Activated CD4-positive, alpha-beta T cell treated with anti-CD3 and anti-CD28 coated beads for 24 hours (primary cell): Measurements from ENCODE around the gene MXD4.
A peak's percentile ranks its signal among the peaks of the same experiment; 100 is the strongest.

Source experiments
- DNase-seq, 2 donors: peaks; one replicate each; pipeline ENCODE4 v3.0.0-alpha.2; 2020; ENCODE audit warnings: low read depth in 2 of 2

Gene MXD4

DNA sequence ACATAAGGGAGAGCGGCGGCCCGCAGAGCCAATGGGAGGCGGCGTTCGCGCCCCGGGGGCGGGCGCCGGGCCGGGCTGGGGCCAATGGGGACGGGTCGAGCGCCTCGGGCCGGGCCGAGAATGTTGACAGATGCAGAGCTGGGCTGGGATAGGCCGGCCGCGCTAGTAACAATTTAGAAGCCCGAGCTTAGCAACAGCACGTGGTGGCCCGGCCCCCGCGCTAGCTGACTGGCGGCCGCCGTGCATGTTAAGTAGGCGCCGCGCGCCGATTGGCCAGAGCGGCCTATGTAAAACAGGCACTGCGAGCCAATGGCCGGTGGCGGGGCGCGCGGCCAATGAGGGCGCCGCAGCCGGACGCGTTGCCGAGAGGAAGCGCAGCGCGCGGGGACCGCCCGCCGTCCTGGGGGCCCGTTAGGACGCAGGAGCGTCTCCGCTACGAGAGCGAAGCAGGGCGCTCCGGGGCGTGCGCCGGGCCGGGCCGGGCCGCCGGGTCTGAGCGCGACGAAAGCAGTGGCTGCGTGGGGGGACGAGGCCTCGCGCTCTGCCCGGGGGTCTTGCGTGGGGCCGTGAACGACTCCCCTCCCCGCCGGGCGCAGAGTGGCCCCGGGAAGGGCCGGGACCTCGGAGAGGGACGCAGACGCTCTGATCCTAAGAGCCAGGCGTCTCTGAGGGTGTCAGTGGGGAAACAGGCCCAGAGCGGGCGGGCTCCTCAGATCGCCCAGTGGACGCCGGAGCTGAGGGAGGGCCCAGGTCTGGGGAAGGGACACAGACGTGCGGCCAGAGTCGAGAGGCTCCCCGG lies 435 bp upstream of the MXD4 start:
- DNase-seq = peak; percentile 92 to 94

DNA sequence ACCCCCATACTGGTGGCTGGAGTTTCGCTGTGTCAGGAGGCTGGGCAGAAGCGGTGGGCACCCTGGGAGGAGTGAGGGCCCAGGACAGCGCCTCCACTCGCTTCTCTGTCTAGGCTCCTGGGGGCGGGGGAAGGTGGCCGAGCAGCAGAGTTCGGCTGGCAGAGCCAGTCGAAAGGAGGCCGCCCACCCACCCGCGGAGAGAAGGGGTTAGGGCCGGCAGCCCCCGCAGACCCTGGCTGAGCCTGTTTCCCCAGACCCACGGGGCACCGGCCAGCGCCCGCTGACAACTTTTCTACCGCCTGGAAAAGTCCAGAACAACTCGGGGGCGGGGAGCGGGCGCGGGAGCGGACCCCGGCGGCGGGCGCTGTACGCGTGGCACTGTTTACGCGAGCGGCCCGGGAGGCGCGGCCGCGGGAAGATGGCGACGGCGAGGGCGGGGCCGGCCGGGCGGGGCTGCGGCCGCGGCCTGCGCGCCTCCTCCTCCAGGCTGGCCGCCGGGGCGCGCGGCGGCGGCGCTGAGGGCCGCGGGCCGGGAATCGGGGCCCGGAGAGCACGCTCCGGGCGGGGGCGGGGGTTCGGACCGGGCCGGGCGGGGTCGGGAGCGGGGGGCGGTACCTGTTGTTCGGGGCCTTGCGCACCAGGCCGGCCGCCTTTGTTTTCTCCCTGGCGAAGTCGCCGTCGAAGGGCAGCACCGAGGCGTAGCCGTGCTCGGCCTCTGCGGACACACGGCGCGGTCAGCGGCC lies 628 bp downstream of the MXD4 start:
- peak; percentile 33 to 39 for DNase-seq

DNA sequence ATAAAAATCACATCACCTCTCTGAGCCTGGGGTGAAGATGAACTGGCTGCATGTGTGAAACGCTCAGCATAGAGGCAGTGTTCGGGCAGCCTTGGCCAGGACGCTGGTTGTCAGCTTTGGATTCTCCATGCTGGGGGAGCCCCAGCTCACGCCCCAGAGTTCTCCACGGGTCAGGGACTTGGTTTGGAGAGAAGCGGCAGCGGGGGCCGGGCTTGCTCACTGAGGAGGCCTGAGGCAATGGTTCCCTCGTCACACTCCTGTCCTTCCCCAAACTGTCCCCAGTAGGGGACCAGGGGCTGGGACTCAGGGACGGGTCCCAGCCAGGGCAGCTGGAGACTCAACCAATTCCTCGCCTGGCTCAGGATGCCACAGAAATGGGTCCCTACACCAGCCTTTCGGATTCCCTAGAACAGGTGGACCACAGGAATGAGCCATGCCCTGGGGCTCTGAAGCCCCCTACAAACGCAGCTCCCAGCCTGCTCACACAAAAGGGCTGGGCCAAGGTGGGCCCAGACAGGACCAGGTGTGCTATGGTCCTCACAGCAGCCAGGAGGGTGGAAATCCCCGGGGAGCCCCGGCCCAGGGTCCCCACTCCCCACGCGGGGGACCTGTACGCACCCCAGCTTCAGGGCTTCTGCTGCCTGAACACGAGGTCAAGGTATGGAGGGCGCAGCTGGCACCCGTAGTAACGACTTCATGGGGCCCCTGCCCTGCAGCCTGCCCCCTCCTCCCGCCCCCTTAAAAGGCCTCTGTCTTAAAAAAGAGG lies 1.4 kb downstream of the MXD4 start:
- DNase-seq = no peak

DNA sequence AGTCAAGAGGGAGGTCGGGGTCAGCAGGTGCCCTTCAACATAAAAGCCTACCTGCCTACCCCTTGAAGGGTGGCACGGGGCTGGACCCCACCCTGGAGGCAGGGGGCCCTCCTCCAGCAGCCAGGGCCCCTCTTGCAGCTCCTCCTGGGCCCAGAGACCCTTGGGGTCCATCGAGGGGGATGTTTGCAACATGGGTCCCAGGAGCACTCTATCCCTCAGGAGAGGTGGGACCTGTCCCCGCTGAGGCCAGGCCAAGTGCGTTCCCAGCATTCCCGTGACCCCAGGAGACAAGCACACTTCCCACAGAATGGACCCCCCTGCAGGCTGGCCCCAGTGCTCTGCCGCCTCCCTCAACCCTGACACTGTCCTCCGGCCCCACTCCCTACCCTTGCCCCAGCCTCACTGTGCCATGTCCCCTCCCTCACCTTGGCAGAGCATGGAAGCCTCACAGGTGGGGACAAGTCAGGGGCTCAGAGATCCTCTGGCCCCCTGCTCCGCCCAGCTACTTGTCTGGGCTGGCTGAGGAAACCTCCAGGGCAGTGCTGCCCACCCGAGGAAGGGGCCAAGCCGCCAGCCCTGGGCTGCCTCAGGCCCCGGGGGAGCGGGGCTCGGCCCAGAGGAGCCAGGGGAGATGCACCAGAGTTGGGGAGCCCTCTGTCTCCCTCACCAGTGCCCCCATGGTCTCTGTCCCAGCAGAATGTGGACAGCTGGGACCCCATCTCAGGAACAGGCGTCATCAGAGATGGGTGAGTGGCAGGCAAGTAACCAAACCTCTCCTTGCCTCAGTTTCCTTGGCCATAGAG lies 2.2 kb downstream of the MXD4 start:
- DNase-seq = no peak

DNA sequence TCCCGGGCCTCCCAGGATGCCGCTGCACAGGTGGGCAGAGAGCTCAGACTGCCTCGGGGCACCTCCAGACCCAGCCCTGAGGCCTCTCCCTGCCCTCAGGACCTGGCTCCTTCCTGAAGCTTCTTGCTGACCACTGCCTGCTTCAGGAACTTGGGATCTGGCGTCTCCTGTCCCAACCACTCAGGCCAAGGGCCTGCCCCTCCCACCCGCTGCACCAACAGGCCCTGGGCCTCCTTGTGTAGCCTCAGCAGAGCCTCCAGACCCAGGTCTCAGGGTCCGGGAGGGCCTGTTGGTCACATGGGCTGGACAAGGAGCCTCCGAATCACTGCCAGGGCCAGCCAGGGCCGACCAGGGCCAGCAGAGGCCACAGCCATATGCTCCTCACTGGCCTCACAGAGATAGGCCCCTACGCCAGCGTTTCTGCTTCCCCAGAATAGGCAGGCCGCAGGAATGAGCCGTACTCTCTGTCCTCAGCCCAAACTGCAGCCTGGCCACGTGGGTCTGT lies 2.8 kb downstream of the MXD4 start:
- no peak for DNase-seq

DNA sequence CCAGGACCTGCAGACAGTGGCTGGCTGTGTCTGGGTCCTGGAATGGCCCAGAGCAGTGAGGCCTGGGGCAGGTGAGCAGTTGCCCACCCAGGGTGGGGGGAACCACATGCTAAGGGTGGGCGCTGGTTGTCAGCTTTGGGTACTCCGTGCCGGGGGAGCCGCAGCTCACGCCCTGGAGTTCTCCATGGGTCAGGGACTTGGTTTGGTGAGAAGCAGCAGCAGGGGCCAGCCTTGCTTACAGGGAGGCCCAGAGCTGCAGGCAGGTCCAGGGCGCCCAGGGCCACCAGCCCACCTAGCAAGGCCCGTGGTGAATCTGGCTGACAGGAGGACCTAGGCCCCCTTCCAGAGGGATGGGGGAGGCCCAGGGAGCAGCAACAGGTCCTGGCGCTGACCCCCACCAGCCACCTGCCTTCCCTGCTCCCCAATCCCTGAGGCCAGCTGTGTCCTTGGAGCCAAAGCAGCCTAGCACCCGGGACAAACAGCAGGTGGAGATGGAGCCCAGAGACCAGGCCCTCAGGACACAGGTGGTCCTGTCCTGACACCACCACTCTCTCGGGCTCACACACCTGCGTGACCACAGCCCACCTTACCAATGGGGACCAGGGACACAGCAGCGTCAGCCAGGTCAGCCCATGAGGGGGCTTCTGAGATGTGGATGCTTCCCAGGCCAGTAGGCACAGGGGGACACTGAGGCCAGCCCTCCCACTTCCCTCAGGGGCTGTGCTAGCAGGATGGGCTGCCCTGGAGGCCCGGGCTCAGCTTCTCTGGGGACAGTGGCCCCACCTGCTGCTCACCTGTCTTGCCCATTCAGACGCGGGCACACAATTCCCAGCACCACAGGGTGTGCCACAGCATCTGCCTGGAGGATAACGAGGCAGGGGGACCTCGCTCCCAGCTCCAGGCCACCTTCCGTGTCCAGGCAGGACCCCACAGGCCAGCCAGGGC lies 3.5 kb downstream of the MXD4 start:
- no peak for DNase-seq

DNA sequence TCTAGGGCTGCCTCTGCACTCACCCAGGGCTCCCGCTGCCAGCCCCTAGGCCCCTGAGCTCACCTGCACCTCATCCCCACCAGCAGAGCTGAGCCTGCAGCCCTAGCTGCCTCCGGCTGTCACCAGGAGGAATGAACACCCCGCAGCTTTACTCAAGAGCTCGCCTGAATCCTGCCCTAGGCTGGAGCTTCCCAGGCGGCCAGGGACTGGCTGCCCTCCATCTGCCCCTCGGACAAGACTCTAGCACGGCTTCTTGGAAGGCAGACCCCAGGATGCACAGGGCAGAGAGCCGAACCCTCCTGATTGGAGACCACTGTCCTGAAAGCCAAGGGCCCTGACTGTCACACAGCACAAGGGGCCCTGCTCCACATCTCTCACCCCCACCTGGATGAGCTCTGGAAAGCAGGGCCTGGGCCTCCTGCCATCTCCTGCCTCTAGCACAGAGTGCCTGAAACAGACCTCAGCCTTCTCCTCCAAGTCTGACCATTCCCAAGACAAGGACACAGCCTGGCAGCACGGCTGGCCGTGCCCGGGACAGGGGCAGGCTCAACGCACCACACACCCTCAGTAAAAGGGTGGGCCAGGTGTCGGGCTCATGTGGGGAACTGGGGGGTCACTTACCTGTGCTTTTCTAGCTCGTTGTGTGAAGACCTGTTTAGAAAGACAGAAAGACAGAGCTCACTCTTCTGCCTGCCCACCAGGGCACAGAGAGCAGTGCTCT lies 4.4 kb downstream of the MXD4 start:
- no peak for DNase-seq

DNA sequence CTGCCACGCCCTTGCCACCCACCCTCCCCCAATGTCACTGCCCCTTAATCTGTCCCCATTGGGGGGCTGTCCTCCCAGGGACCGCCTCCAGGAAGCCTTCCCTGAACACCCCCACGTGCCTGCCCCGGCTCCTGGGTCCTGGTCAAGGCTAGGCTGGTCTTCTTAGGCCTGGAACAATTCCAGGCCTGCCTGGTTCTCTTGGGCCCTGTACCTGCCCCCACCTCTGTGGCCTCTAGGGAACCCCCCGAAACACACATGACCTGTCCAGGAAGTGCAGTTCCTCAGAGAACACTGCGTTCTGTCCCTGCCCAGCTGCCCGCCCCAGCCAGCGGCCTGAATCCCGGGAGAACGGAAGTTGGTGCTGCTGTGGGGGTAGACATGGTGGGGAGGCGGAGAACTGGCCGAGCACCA lies 5.1 kb downstream of the MXD4 start:
- no peak for DNase-seq

DNA sequence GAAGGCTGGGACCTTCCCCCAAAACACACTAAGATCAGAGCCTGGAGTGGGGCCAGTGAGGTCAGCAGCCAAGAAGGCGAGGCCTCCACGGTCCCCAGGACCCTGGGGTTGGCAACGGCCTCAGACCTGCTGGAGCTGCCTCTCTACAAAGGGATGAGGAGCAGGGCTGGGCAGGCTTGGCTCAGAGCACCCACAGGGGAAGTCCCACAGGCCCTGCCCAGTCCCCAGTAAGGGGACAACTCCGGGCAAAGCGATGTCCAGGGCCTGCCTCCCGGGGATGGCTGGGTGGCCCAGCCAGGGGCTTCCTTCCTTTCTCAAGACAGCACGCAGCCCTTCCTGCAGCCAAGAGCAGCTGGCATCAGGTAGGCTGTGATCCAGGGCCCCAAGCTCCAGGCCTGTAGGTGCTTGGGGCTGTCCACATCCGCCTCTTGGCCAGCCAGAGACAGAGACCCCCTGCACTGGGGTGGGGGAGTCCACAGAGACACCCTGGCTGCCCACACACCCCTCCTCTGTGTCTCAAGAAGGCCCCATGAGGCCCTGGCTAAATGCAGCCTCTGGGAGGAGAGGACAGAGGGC lies 5.7 kb downstream of the MXD4 start:
- no peak for DNase-seq

DNA sequence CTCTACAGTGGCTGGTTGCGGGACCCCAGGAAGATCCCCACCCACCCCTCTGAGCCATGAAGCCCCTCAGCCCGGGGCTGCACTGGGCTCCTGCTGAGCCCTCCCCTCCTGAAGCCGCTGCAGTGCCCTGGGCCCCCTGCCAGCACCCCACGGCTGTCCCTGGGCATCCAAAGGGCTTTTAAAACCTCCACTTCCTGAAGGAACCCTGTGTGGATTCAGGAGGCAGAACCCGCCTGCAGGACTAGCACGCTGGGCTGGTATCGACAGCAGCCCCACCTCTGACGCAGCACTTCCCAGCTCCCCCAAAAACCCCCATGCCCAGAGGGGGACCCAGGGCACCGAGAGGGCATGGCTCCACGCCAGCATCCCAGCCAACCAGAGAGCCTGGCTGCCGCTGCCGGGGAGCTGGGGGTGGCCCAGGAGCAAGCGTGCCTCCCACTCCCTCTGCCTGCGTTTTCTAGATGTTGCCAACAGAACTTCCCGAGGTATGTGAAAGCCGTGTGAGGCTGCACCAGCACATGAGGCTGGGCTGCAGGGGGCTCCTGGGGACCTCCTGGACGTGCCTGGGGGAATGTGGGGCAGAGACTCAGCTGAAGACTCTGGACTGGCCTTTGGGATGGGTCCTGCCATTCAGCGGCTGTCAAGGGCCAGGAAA lies 6.3 kb downstream of the MXD4 start:
- no peak for DNase-seq

DNA sequence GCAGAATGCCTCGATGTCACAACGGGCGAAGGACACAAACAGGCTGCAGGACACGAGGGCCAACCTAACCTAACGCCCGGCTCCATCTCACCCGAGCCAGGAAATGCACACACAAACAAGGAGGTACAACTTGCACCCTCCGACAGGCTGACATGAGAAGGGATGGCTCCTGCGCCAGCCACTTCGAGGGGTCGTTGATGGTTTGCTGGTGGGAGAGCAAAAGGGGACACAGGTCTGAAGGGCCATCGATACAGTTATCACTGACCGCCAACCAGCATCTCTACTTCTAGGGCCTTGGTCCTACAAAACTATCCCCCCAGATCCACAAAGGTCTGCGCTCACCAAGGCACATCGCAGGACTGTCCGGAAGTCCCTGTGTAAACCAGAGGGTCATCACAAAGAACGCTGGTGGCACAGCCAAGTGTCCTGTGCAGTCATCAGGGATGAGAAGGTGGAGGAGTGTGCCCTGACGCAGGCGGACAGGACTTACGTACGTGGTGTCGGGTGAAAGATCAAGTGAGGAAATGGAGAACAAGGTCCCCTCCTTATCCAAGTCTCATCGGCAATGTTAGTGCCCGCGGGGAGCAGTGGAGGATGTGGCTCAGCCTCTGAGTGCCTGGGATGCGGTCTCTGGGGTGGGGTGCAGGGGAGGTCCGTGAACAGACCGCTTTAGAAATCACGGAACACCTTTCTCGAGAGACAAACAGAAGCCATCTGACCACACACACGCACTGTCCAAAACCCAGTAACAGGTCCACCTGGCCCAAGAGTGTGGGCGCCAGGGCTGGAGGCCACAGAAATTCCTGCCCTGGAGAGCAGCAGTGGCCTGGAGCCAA lies 7.0 kb downstream of the MXD4 start:
- no peak for DNase-seq

DNA sequence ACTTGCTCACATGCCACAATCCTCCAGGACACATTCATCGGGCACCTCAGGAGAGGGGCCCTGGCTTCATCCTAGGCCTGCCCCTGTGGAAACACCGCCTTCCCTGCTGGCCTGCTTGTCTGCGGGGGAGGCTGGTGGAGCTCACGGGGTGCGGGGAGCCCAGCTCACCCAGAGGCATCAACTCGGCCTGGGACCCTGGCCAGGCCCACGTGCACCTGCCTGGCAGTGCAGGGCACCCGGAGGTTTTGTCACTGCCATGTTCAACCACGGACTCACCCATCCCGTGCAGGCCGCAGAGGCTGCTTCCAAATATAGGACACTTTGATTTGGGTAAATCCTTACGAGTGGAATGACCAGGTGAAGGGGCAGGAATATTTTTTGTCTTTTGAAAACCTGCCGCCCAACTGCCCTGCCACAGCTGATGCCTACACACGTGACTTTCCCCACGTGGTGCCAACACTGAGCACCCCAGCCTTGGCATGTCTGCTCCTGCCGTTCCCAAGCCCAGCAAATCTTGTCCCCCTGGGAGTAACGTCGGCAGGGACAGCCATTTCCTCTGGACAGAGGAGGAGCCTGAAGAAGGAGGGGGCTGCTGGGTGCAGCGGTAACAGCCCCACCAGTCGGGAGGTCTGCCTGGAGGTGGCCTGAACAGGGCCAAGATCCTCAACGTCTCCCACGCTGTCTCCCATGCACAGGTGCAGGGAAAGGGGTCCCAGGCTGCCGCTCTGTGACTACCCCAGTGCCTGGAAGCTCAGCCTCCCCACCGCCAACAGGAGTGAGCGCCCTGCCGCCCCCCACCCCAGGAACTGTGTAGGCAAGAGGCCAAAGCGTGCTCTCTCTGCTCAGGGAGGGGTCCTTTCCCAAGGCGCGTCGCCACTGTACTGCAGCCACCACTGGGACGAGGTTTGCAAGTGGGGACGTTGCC lies 8.5 kb downstream of the MXD4 start:
- DNase-seq = no peak

DNA sequence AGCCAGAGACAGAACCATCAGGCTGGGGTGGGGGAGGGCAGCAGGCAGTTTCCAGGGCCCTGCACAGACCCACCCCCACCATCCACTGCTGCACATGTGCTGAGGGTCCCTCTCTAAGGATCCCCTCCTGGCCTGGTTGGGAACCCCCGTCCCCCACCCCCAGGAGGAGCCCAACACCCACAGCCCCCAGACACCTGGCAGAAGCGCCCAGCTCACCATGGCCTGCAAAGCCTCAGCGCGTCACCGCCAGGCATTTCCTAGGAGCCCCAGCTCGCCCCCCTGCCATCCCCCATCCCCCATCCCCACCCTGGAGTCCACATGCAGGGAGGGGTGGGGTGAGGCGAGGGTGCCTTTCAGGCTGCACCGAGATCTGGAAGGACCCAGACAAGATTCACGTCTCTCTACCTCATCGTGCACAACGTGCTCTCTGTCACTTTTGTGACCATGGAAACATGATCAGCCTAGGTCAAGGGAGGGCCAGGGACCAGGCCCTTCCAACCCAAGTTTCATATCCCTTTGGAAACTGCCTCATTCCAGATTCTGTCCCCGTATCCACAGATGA lies 9.3 kb downstream of the MXD4 start:
- no peak for DNase-seq

DNA sequence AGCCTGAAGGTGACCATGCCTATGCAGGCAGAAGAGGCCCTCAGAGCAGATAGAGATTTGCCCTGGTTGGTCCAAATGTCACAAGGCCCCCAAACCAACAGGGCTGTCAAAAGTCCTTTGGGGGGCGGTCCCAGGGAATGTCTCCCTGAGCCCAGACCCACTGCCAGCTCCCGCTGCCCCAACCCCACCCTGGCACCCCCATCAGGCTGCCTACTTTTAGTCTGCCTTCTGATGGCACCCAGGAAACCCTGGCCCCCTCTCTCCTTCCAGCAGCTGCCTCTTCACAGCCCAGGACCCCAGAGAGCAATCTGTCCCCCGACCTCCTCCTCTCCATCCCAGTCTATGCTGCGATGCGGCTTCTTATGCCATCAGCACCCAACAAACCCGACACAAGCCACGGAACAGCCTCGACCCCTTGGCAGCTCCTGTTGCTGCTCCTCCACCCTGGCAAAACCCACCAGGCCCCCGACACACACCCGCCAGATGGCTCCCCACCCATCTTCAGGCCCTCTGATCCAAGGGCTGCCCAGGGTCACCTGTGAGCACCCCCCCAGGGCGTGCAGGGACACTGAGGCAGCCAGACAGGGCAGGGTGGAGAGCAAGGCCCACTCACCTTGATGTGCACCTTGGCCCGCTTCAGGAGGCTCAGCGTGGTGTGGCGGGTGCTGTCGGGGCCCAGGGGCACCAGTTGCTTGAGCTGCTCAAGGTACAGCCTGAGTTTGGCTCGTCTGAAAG lies 9.9 kb downstream of the MXD4 start:
- DNase-seq = no peak

DNA sequence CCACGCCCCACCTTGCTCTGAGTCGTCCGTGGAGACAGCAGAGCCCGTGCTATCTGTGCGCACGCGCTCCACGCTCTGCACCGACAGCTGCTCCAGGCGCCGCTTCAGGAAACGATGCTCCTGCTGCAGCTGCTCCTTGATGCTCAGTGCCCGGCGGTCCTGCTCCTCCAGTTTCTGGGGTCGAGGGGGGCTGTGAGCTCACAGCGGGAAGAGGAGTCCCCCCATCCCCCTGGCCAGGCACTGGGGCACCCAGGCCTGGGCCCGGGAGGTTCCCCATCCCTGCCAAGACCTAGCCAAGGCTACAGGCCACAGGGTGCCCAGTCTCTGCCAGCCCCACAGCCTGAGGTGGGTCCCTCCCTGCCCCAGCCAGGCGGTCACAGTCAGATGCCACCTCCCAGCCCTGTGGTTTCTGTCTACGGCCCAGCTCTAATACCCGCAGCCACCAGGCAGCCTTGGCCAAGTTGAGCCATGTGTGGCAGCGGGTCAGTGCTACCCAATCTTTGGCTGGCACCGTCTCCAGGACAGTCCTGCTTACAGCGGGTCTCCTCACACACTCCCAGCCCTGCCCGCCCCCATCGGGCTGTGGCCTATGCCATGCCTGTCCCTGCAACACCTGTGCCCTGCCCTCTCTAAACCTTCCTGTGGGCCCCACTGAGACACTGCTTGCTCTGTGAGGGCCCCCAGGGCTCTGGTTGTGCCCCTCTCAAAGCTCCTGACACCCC lies 10.7 kb downstream of the MXD4 start:
- DNase-seq = no peak
